K562 (cell line): ENCODE results near the gene PEAR1. TPM values are rescaled to one million over a fixed set of nuclear protein-coding genes. Genes with fewer than 3 reads are reported as not detected.

Source experiments
- ATAC-seq: fragments of 200-7000 bp; cut with Tn5 transposase; 3 replicates; pipeline ENCODE4 v1.9.1; 2020; ENCODE audit warnings: moderate library complexity
- BruUV-seq: library from RNA; stranded (reverse); fragments of 400-500 nt; replicated peaks from 2 replicates; lab custom pipeline; 2021; lab: Mats Ljungman, UMichigan
- CTCF ChIA-PET: fragments of 300-600 bp; formaldehyde crosslinking; extraction: SDS; loops from one replicate; lab custom pipeline; 2021; ENCODE audit warnings: low intra/inter-chr PET ratio; lab: Yijun Ruan, JAX
- POLR2A ChIA-PET: fragments of 300-600, 350-650 bp; sonication (Branson Sonifier 250); formaldehyde crosslinking; extraction: SDS; loops from one replicate; lab custom pipeline; 2021; ENCODE audit warnings: antibody characterized with exemption, inconsistent platforms; lab: Yijun Ruan, JAX
- DNase-seq, 4 experiments: peaks; one replicate each; pipeline versions ENCODE4 v3.0.0 to v3.0.0-alpha.2; 2011 to 2018; ENCODE audit warnings: low spot score in 3 of 4, mixed read lengths in 3 of 4; ENCODE audit errors: extremely low read depth in 1 of 4
- FAIRE-seq: peaks from 2 replicates; lab custom pipeline; 2011; peaks lifted over from hg19 to GRCh38; lab: Jason Lieb, UNC
- H2AFZ ChIP-seq: 2 replicates; pipeline ENCODE4 v1.6.0; 2011; ENCODE audit warnings: low read depth, low read length, control low read depth, inconsistent platforms
- H3K27ac ChIP-seq: fragments of 200-600 bp; 3 replicates; pipeline ENCODE4 v1.8.0; 2011; ENCODE audit warnings: low read depth, mild to moderate bottlenecking, control low read depth, inconsistent platforms, low read length, moderate library complexity, mixed read lengths; ENCODE audit errors: extremely low read depth
- H3K27me3 ChIP-seq, 2 experiments: fragments of 300-600 bp in 1 of 2; 2 replicates in 1 of 2; 3 replicates in 1 of 2; pipeline versions ENCODE4 v1.6.0 to v1.8.0; 2011; ENCODE audit warnings: inconsistent platforms in 2 of 2, low read length in 2 of 2, mild to moderate bottlenecking in 1 of 2, mixed read lengths in 1 of 2, moderate library complexity in 1 of 2; ENCODE audit not compliant: control insufficient read depth in 2 of 2, insufficient read depth in 2 of 2
- H3K36me3 ChIP-seq: fragments of 300-600 bp; 3 replicates; pipeline ENCODE4 v1.8.0; 2011; ENCODE audit warnings: mild to moderate bottlenecking, low read length, inconsistent platforms; ENCODE audit not compliant: control insufficient read depth, insufficient read depth
- H3K4me1 ChIP-seq, 2 experiments: fragments of 200-600 bp in 1 of 2; replicated peaks in 1 of 2; 2 replicates in 1 of 2; 3 replicates in 1 of 2; pipeline versions ENCODE4 v1.5.1 to v1.8.0; 2011; ENCODE audit warnings: inconsistent platforms in 2 of 2, low read length in 2 of 2, mild to moderate bottlenecking in 1 of 2, mixed read lengths in 1 of 2, moderate library complexity in 1 of 2; ENCODE audit not compliant: control insufficient read depth in 2 of 2, insufficient read depth in 2 of 2
- H3K4me2 ChIP-seq: 2 replicates; pipeline ENCODE4 v1.6.1; 2011; ENCODE audit warnings: low read length, control low read depth, inconsistent platforms, mixed read lengths; ENCODE audit not compliant: insufficient read depth
- H3K4me3 ChIP-seq: fragments of 200-600 bp; sonication (generic), shearing (Covaris generic); 2 replicates; pipeline ENCODE4 v1.5.1; 2016; ENCODE audit warnings: control low read depth, inconsistent platforms
- H3K79me2 ChIP-seq: fragments of 200-600 bp; 3 replicates; pipeline ENCODE4 v1.8.0; 2011; ENCODE audit warnings: low read length, inconsistent platforms; ENCODE audit not compliant: control insufficient read depth, insufficient read depth
- H3K9ac ChIP-seq, 2 experiments: 2 replicates each; pipeline versions ENCODE4 v1.6.0 to v1.6.1; 2011; ENCODE audit warnings: low read depth in 2 of 2, low read length in 2 of 2, control low read depth in 1 of 2, inconsistent platforms in 1 of 2, mild to moderate bottlenecking in 1 of 2, mixed read lengths in 1 of 2; ENCODE audit not compliant: insufficient read depth in 1 of 2
- H3K9me1 ChIP-seq: one replicate; pipeline ENCODE4 v1.6.0; 2011; ENCODE audit warnings: inconsistent platforms, mild to moderate bottlenecking, low read length, moderate library complexity; ENCODE audit not compliant: control insufficient read depth, insufficient read depth
- H3K9me3 ChIP-seq: replicated peaks from 2 replicates; pipeline ENCODE4 v1.5.1; 2011; ENCODE audit warnings: low read depth, low read length, inconsistent platforms; ENCODE audit not compliant: control insufficient read depth, insufficient read depth
- H4K20me1 ChIP-seq: replicated peaks from 2 replicates; pipeline ENCODE4 v1.6.1; 2011; ENCODE audit warnings: low read length, inconsistent platforms, mixed read lengths; ENCODE audit not compliant: control insufficient read depth, insufficient read depth
- CBX3 ChIP-seq, 2 experiments: IDR thresholded peaks; 1 replicate in 1 of 2; 2 replicates in 1 of 2; pipeline ENCODE4 v1.6.1; 2012; ENCODE audit warnings: inconsistent platforms in 2 of 2, low read length in 2 of 2, borderline replicate concordance in 1 of 2, control low read depth in 1 of 2
- DPF2 ChIP-seq: fragments of 450-650 bp; IDR thresholded peaks from 2 replicates; pipeline ENCODE4 v1.6.1; 2016
- FOXJ2 ChIP-seq: fragments of 200-800 bp; sonication (Bioruptor generic); IDR thresholded peaks from 2 replicates; pipeline ENCODE4 v1.6.1; 2016; ENCODE audit warnings: missing genetic modification characterization, missing compliant biosample characterization
- HDAC1 ChIP-seq, 2 experiments: fragments of 450-650 bp; IDR thresholded peaks; 2 replicates each; pipeline ENCODE4 v1.6.1; 2016 to 2017; ENCODE audit warnings: inconsistent platforms in 1 of 2, mild to moderate bottlenecking in 1 of 2, moderate library complexity in 1 of 2
- NFIC ChIP-seq: fragments of 450-650 bp; IDR thresholded peaks from 2 replicates; pipeline ENCODE4 v1.6.1; 2017; ENCODE audit warnings: mild to moderate bottlenecking, inconsistent platforms
- NR4A1 ChIP-seq, 2 experiments: fragments of 250-450 bp in 1 of 2; fragments of 450-650 bp in 1 of 2; sonication (Bioruptor Pico) in 1 of 2; IDR thresholded peaks; 2 replicates each; pipeline versions ENCODE4 v1.4.0 to v1.6.1; 2016 to 2020; ENCODE audit warnings: mild to moderate bottlenecking in 2 of 2, missing compliant biosample characterization in 1 of 2, missing genetic modification characterization in 1 of 2, moderate library complexity in 1 of 2
- RFX1 ChIP-seq: fragments of 450-650 bp; IDR thresholded peaks from 2 replicates; pipeline ENCODE4 v1.6.1; 2016; ENCODE audit warnings: mild to moderate bottlenecking, moderate library complexity
- RREB1 ChIP-seq: fragments of 250-450 bp; sonication (Bioruptor Pico); IDR thresholded peaks from 2 replicates; pipeline ENCODE4 v1.4.0; 2020
- SMARCE1 ChIP-seq: fragments of 450-650 bp; IDR thresholded peaks from 2 replicates; pipeline ENCODE4 v1.7.1; 2016; ENCODE audit warnings: mild to moderate bottlenecking
- TCFL5 ChIP-seq: fragments of 250-450 bp; sonication (Bioruptor Pico); conservative IDR thresholded peaks from 2 replicates; pipeline ENCODE4 v1.6.1; 2021; ENCODE audit warnings: mild to moderate bottlenecking, moderate library complexity, matching md5 sums
- THRB ChIP-seq: fragments of 450-650 bp; formaldehyde crosslinking; conservative IDR thresholded peaks from 2 replicates; pipeline ENCODE4 v1.4.0; 2022; ENCODE audit warnings: mild to moderate bottlenecking, missing genetic modification characterization
- ZNF23 ChIP-seq: fragments of 250-450 bp; sonication (Bioruptor Pico); IDR thresholded peaks from 2 replicates; pipeline ENCODE4 v1.4.0; 2020; ENCODE audit warnings: mild to moderate bottlenecking
- ZNF655 ChIP-seq: fragments of 250-450 bp; sonication (Bioruptor Pico); IDR thresholded peaks from 2 replicates; pipeline ENCODE4 v1.5.0; 2021
- ZNF717 ChIP-seq: fragments of 250-450 bp; sonication (Bioruptor Pico); IDR thresholded peaks from 2 replicates; pipeline ENCODE4 v1.5.0; 2021
- ZNF785 ChIP-seq: fragments of 250-450 bp; sonication (Bioruptor Pico); IDR thresholded peaks from 2 replicates; pipeline ENCODE4 v1.4.0; 2020; ENCODE audit warnings: mild to moderate bottlenecking
- WGBS: fragments of 100-300 bp; shearing (Covaris generic); methylation state at CpG from one replicate; pipeline ENCODE4 v1.1.6; 2016; ENCODE audit warnings: low coverage, mixed read lengths; ENCODE audit not compliant: insufficient coverage; ENCODE audit errors: missing lambda C conversion rate; 5-methylcytosine and 5-hydroxymethylcytosine counted together
- in situ Hi-C: fragments of 300-500 bp; cut with MboI; formaldehyde crosslinking; loops from 4 replicates; pipeline ENCODE4 v1.15.0; 2018; ENCODE audit warnings: inconsistent platforms, mixed read lengths
- intact Hi-C: fragments of 100-400 bp; cut with micrococcal nuclease; formaldehyde crosslinking; loops from 2 replicates; pipeline ENCODE4 v1.14.2; 2022
- polyA plus RNA-seq, 8 experiments: library from polyadenylated mRNA; depleted of rRNA in 4 of 8; stranded (reverse) in 5 of 8; unstranded in 3 of 8; fragments of >200 nt; fragmentation: Nextera tagmentation in 2 of 8; fragmentation: Illumina TruSeq in 1 of 8; extraction: Ambion mirVana in 2 of 8; extraction: Trizol in 1 of 8; gene quantifications; 2 replicates each; pipeline versions ENCODE4 v1.2.1 to v1.2.3, GENCODE V29; 2011 to 2014; ENCODE audit warnings: inconsistent platforms in 1 of 8, missing spikeins in 1 of 8
- total RNA-seq, 7 experiments: library from RNA; depleted of rRNA in 6 of 7; stranded (reverse); fragments of >200 nt in 6 of 7; fragmentation: Illumina TruSeq in 2 of 7; extraction: Trizol in 2 of 7; gene quantifications; 2 replicates each; pipeline versions ENCODE4 v1.2.1 to v1.2.3, GENCODE V29; 2011 to 2021; ENCODE audit warnings: low replicate concordance in 1 of 7

PEAR1 gene
- total and polyA plus RNA-seq, 9 of the 15 experiments (the other 6 are each of a cell fraction or from before 2014, with no cell fraction given), result 0.87 to 13.9 (median 6.1) TPM

DNA sequence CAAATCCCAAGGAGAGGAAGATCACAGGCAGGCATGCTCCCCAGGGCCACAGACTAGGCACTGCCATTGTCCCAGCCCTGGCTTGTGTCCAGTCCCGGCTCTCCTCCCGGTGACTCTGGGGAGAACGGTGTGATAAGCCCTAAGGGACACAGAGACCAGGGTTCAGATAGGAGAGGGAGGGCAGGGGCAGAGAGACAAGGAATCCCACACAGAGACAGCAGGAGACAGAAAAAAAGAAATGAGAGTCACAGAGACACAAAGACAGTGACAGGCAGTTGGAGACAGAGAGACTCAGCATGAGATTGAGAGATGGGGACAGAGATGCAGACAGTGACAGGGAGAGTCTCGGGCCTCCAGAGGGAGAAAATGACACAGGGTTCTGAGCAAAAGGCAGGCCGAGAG is 35.0 kb upstream of the PEAR1 start:
- peak overlapping the region; percentile 8 to 78; a peak in 2 of 4 replicates for H3K9ac ChIP-seq
- 3% methylated on average over 3 of the region's 5 CpGs for WGBS
- BruUV-seq, result no TSS peak
- in situ Hi-C loops (no loop called here), intact Hi-C loops (no loop called here)
- ChIA-PET POLR2A (interaction anchor here (0.5 to 2.3 kb wide), 7 partner anchors 10 to 199 kb away, joined by 3 to 10 read pairs (median 4); no protein-coding TSS in a partner anchor), CTCF (interaction anchor here (3.3 kb wide), 1 partner anchor 132 kb away, joined by 31 read pairs; no protein-coding TSS in a partner anchor)
- no peaks in the 10 kb centered on the region for H4K20me1 ChIP-seq
- FAIRE-seq (peak; percentile 71), ATAC-seq (peak; percentile 57), DNase-seq (peak; percentile 46 to 66 (median 52))
- peak overlapping the region; percentile 34; the same call in 1 of the 2 replicates for H3K4me3 ChIP-seq
- H3K9me3 ChIP-seq, result no peaks in the 10 kb centered on the region
- H3K27me3 ChIP-seq, result no peaks in the 10 kb centered on the region
- H2AFZ ChIP-seq, result peak overlapping the region; percentile 69; the same call in 1 of the 2 replicates
- H3K9me1 ChIP-seq, result no peaks in the 10 kb centered on the region
- no peaks in the 10 kb centered on the region for H3K36me3 ChIP-seq
- H3K4me1 ChIP-seq, result peaks cover 59 to 73% of the 10 kb centered on the region in 2 experiments
- peaks cover 17% of the 10 kb centered on the region; the same call in 2 of the 3 replicates for H3K79me2 ChIP-seq
- H3K27ac ChIP-seq, result no peak overlapping the region; the same call in 2 of the 3 replicates
- H3K4me2 ChIP-seq, result peak overlapping the region; percentile 90
- no peak for TF ChIP-seq ZNF717
- TF ChIP-seq ZNF785 (CRISPR knock-in tag), result no peak
- peak; percentile 50; the same call in 1 of the 2 replicates for TF ChIP-seq DPF2
- TF ChIP-seq SMARCE1, result 0 out of 2 replicates have a peak, but pooled peaks have one; percentile 18
- no peak for TF ChIP-seq CBX3 (IDR thresholded peaks at IDR 0.05; ENCODE audit: borderline replicate concordance in 1 of 2, low read length in 2 of 2)
- TF ChIP-seq NFIC, result peak; percentile 73
- TF ChIP-seq ZNF23 (CRISPR knock-in tag), result no peak
- TF ChIP-seq NR4A1 (CRISPR knock-in tag; IDR thresholded peaks at IDR 0.05), result no peak
- no peak for TF ChIP-seq NR4A1 (tag; IDR thresholded peaks at IDR 0.05)
- peak; percentile 15; the same call in 1 of the 2 replicates for TF ChIP-seq RREB1 (CRISPR knock-in tag)
- TF ChIP-seq FOXJ2 (tag), result no peak
- no peak for TF ChIP-seq TCFL5 (CRISPR knock-in tag)
- no peak for TF ChIP-seq RFX1
- no peak for TF ChIP-seq ZNF655 (CRISPR knock-in tag)
- TF ChIP-seq THRB, result 0 out of 2 replicates have a peak, but pooled peaks have one; percentile 27
- TF ChIP-seq HDAC1 (IDR thresholded peaks at IDR 0.05), result peak in 1 of 2 experiments; percentile 63; a peak in 2 of 4 replicates
